ENCODE measurements around the gene TXNL4B.
A peak's percentile ranks its signal among the peaks of the same experiment; 100 is the strongest.

TXNL4B gene

GRCh38 chr16:72128701-72129100 is 35.3 kb upstream of the TXNL4B start:
- Histone ChIP-seq H3K27ac (ENCODE audit: poor library complexity, severe bottlenecking) (no peak overlapping the region), H3K4me1 (ENCODE audit: insufficient read depth, poor library complexity, severe bottlenecking) (no peaks in the 10 kb centered on the region), H3K4me3 (ENCODE audit: severe bottlenecking) (no peak overlapping the region), H3K9me3 (ENCODE audit: severe bottlenecking) (no peaks in the 10 kb centered on the region), H3K27me3 (ENCODE audit: insufficient read depth, poor library complexity, severe bottlenecking) (no peaks in the 10 kb centered on the region), H3K36me3 (ENCODE audit: low read depth) (no peaks in the 10 kb centered on the region)
- DNase-seq (ENCODE audit: low spot score) (no peak), ATAC-seq (ENCODE audit: low read depth) (no peak)
- no peak for TF ChIP-seq CTCF (IDR thresholded peaks at IDR 0.05; ENCODE audit: poor library complexity, severe bottlenecking)

- Histone ChIP-seq H3K9me3 (ENCODE audit: severe bottlenecking) (no peaks in the 10 kb centered on the region), H3K27me3 (ENCODE audit: insufficient read depth, poor library complexity, severe bottlenecking) (no peaks in the 10 kb centered on the region), H3K4me1 (ENCODE audit: insufficient read depth, poor library complexity, severe bottlenecking) (no peaks in the 10 kb centered on the region), H3K4me3 (ENCODE audit: severe bottlenecking) (no peak overlapping the region), H3K36me3 (ENCODE audit: low read depth) (no peaks in the 10 kb centered on the region), H3K27ac (ENCODE audit: poor library complexity, severe bottlenecking) (no peak overlapping the region)
- DNase-seq (ENCODE audit: low spot score) = no peak
- ATAC-seq (ENCODE audit: low read depth) = no peak
- TF ChIP-seq CTCF (IDR thresholded peaks at IDR 0.05; ENCODE audit: poor library complexity, severe bottlenecking) = no peak
Observed at GRCh38 chr16:72126429-72126765, 33.0 kb upstream of the TXNL4B start.

DNA sequence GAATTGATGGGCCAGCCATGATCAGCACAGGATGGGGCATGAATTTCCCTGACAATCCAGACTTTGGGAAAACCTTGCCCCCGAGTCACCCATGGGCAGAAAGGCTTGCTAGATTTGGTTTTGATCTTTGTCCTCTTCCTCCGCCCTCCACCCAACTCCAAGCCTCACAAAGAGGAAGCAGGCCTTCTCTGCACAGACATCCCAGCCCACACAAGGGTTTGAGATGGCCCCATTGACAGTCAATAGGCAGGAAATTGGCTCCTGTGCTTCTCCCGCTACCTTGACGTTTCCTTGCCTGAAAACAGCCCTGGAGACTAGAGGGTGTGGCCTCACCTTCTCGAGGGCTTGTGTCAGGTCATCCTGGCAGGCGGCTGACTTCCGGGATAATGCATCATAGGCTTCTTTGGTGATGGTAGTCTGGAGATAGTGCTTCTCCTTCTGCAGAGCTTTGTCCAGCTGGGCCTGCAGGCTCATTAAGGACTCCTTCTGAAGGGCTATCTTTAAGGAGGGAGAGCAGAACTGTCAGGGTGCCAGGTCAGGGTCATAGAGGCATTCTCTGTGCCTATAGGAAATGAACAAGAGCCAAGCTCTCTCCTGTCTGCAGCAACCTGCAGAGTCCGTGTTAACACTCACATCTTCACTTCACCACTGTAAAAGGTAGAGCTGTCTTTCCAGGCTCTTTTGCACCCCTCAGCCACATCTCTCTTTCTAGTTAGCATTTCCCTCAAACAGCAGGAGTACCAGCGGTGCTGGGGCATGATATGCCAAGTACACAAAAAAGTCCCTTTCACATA is 32.4 kb upstream of the TXNL4B start:
- Histone ChIP-seq H3K36me3 (ENCODE audit: low read depth) (no peaks in the 10 kb centered on the region), H3K9me3 (ENCODE audit: severe bottlenecking) (no peaks in the 10 kb centered on the region), H3K27ac (ENCODE audit: poor library complexity, severe bottlenecking) (no peak overlapping the region), H3K4me1 (ENCODE audit: insufficient read depth, poor library complexity, severe bottlenecking) (no peaks in the 10 kb centered on the region), H3K4me3 (ENCODE audit: severe bottlenecking) (no peak overlapping the region), H3K27me3 (ENCODE audit: insufficient read depth, poor library complexity, severe bottlenecking) (no peaks in the 10 kb centered on the region)
- DNase-seq (ENCODE audit: low spot score) (no peak), ATAC-seq (ENCODE audit: low read depth) (no peak)
- TF ChIP-seq CTCF (IDR thresholded peaks at IDR 0.05; ENCODE audit: poor library complexity, severe bottlenecking) = no peak

DNA sequence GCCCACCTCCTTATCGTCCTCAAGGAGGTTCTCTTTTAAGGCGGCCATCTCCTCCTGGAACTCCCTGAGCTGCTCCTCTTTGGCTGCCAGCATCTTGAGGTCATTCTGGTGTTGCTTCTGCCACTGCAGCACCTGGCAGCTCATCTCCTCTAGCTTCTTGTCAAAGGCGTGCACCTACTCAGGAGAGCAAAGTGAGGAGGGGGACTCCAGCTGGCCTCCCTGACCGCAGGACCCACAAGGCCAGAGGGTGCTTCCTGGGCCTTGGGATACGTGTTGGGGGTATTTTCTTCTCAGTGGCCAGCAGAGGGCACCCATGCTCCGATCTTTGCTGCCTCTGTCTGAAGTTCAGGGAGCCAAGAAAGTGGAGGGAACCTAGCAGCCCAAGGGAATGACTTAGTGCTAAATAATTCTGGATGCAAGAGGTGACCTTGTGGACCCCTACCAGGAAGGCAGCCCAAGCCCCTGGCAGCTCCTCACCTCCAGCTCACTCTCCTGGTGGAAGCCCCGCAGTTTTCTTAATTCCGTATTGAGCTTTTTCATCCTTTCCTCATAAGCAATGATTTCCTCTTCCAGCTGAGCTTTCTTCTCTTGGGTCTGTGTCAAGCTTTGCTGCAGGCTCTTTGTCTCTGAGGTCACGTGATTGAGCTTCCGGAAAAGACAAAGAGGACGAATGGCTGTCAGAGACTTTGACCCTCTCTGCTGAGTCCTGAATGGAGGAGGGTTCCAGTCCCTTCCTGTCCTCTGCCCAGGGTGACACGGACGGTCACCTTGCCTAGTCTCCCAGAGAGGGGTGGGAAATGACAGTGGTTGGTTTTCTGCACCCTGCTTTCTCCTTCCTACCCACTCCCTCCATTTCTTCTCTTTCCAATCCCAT is 31.6 kb upstream of the TXNL4B start:
- no peaks in the 10 kb centered on the region for H3K9me3 ChIP-seq (ENCODE audit: severe bottlenecking)
- ATAC-seq (ENCODE audit: low read depth) (peak; percentile 90), DNase-seq (ENCODE audit: low spot score) (no peak)
- no peaks in the 10 kb centered on the region for H3K36me3 ChIP-seq (ENCODE audit: low read depth)
- H3K4me3 ChIP-seq (ENCODE audit: severe bottlenecking) = no peak overlapping the region
- H3K4me1 ChIP-seq (ENCODE audit: insufficient read depth, poor library complexity, severe bottlenecking) = no peaks in the 10 kb centered on the region
- H3K27ac ChIP-seq (ENCODE audit: poor library complexity, severe bottlenecking) = no peak overlapping the region
- no peaks in the 10 kb centered on the region for H3K27me3 ChIP-seq (ENCODE audit: insufficient read depth, poor library complexity, severe bottlenecking)
- peak; percentile 86 for TF ChIP-seq CTCF (IDR thresholded peaks at IDR 0.05; ENCODE audit: poor library complexity, severe bottlenecking)
